MM.1S (cell line): ENCODE measurements around the gene IL17C.

Experiments
- EZH2phosphoT487 ChIP-seq: fragments of 300-600 bp; sonication (generic); IDR thresholded peaks from 2 replicates; pipeline ENCODE4 v1.6.1; 2018; ENCODE audit warnings: antibody characterized with exemption, low read length
- TF ChIP-seq, protein P1 (sequence below): fragments of 300-600 bp; sonication (generic); IDR thresholded peaks from 2 replicates; pipeline ENCODE4 v1.5.1; 2016; ENCODE audit warnings: antibody characterized with exemption, low read length, mixed read lengths

GRCh38 chr16:88632587-88632930, 5.8 kb upstream of the IL17C start:
- TF ChIP-seq, protein P1, sequence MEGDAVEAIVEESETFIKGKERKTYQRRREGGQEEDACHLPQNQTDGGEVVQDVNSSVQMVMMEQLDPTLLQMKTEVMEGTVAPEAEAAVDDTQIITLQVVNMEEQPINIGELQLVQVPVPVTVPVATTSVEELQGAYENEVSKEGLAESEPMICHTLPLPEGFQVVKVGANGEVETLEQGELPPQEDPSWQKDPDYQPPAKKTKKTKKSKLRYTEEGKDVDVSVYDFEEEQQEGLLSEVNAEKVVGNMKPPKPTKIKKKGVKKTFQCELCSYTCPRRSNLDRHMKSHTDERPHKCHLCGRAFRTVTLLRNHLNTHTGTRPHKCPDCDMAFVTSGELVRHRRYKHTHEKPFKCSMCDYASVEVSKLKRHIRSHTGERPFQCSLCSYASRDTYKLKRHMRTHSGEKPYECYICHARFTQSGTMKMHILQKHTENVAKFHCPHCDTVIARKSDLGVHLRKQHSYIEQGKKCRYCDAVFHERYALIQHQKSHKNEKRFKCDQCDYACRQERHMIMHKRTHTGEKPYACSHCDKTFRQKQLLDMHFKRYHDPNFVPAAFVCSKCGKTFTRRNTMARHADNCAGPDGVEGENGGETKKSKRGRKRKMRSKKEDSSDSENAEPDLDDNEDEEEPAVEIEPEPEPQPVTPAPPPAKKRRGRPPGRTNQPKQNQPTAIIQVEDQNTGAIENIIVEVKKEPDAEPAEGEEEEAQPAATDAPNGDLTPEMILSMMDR = no peak
- TF ChIP-seq EZH2phosphoT487 = no peak
